NCI-H128 (cell line): ENCODE data around the gene GLIS1.

Experiments used
- DNase-seq: peaks from one replicate; lab custom pipeline; 2025; ENCODE audit not compliant: unreplicated experiment; lab: John Stamatoyannopoulos, UW

The GLIS1 gene

DNA sequence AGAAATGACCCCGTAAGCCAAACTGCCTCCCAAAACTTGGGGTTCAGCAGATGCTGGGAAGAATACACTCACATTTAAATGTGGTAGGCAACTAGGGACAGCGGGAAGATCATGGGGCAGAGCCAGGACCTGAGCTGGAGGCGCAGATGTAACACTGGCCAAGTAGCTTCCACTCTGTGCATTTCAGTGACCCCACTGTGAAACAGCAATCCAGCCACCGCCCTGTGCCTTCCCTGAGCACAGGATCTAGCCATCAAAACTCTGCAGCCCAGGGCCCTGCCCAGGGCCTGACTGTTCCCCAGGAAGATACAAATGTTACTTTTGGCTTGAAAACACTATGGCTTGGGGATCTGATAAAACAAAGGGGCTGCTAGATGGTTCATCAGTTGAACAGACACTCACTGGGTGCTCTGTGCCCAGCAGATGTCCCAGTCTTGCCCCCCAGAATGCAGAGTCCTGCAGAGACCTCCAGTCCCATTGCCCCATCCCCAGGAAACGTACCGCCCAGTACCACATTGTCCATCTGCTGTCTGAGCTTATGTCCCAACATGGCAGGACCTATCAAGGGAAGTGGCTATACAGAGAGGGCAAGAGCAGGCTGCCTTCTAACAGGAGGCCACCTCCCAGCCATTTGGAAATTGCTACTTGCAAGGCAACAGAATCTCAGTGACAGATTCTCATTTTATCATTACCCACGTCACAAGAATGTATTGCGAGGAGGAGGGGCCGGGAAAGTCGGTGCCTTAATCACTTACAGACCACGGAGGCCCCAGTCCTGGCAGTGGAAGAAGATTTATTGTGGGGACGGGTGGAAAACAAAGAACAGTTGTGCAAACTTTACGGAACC lies 155.7 kb downstream of the GLIS1 start:
- DNase-seq: no peak

DNA sequence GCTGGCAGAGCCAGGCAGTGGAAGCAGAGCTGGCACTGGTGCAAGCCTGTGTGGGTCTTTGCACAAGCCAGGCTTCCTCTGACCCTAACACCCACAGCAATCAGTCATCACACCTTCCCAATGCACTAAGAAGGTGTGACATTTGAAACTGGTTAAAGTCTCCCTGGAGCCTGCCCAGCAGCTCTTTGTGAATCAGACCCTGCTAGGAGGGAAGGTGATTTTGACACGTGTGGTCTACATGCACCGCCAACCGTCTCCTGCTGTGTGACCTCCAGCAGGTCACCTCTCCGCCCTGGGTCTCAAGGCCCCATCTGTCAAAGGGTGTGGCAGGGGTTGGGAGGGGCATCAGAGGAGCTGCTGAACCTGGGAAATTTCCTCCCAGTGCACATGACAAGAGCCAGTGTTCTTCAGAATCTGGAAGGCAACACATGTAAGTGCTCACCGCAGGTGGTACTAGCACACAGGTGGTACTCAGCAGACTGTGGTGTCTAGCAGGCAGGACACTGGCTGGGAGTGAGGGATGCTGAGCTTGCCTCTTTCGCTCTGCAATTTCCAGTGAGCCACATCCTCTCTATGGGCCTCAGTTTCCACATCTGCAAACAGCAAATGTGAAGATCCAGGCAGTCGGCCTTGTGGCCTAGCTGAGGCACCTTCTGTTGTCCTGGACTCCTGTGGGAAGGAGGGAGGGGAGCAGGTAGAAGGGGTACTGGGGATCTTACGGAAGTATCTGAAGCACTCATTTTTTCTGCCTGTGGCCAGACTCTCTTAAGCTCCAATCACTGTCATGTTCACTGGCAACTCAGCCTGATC lies 156.5 kb downstream of the GLIS1 start:
- no peak for DNase-seq

DNA sequence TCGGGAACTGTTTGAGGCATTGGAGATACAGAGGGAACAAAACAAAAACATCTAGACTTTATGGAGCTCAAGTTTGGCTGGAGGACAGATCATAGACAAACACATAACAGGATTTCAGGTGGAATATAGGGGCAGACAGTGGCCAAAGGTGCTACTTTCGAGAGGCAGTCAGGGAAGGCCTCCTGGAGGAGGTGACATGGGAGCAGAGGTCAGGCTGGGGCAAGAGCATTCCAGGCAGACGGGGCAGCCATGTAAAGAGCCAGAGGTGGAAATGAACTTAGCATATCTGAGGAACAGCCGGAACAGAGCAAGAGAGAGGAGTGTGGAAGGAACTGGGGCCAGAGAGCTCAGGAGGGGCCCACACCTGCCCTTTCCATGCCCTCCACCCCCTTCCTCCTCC lies 157.5 kb downstream of the GLIS1 start:
- DNase-seq: no peak

DNA sequence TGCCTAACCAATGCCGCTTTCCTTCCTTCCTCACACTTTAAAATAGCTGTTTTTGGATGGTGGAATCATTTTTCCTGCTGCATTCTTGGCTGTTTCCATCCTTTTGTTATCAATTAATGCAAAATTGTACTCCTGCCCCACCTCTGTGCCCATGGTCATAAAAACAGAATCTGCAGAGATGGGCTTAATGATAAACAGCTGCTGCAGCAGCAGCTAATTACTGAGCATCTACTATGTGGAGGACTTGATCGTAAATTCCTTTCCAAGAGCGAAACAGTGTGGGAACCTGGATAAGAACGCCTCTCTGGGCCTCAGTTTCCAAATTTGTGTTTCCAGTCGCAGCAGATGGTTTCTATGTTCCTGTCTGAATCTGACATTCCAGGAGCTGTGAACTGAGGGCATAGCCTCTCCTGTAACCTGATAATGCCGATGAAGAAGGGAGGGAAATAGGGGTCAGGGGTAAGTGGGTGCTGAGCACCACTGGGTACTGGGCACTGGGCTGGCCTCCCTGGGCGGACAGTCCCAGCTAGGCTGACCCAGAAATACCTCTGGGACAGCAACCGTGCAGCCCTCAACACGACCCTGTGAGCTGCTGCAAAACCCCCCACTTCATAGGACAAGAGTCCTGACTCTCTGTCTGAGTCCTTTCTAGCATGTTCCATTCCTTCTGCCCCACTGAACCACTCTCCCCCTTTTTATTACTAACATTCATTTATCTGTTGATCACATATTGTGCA lies 158.1 kb downstream of the GLIS1 start:
- DNase-seq: no peak

DNA sequence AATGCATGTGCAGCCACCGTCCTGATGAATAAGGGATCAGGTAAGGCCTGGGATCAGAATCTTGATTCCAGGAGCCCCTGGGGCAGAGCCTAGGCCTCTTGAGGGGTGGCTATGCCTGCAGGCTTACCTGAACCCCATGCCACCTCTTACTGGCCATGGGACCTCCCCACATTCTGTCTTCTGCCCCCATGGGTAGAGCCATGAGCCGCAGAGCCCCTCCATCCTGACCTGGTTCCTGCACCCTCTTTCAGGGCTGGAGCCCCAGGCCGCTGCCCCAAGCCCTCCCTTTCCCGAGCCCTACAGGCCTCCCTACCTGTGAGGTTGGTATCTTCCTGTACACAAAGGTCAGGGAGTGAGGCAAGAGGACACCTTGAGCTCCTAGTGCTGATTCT lies 159.0 kb downstream of the GLIS1 start:
- DNase-seq: no peak

DNA sequence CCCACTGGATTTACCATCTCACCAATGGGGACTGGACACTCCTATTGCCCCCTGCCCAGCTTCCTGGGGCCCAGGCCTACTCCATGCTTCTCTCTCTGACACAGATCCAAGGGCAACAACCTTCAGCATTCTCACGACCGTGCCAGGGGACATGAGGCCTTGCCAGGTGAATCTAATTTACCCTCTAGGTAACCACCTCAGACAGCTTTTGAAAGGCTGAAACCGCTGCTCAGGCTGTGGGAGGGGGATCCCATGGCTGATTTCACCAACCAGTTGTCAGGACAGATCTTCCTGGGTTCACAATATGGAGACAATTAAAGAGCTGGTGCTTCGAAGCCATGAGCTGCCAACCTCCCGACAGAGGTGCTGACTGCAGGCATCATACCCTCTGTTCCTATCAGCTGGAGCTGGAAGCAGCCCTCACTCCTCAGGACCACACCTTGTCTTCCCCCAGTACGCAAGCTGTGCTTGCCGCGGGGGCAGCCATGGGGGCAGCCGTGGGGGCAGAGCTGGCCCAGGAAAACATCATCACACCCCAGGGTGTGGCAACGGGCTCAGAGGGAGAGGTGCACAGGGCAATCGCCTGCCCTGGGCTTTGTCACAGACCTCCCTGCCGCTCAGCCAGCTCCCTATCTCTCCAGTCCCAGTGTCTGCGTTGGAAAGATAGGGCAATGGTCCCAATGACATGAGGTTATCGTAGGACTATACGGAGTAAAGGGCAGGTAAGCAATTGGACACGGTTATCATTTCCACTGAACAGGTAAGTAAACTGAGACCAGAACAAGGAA lies 159.5 kb downstream of the GLIS1 start:
- no peak for DNase-seq

DNA sequence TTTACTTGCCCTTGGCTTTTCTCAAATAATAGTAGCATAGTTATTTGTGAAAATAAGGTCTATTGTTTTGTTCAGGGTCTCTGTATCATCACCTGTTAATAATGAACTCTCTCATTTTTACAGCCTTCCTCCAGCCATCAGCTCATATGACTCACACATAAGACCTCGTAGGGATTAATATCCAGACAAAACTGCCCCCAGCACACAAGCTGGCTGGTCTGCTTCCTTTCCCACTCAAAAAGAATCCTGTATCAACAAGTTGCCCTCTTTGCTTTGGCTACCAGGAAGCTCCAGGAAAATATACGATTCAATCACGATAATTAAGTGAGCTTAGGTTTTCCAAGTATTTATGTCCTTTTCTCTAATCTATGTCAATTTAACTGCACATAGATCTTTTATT lies 160.6 kb downstream of the GLIS1 start:
- DNase-seq: no peak

DNA sequence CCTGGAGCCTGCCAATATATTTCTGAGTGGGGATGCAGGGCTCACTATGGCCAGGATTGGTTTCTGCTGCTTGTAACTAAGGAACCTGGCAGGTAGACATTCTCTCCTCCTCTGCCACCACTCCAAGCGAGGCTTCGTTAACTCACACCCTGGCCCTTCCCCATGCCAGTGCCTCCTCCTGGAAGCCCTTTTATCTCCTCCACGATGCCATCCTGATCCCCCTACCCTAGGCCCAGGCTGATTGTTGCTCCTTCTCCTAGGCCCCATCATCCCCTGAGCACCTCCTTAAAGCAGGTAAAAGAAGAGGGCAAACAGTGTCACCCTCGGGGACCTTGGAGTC lies 161.2 kb downstream of the GLIS1 start:
- DNase-seq: no peak

DNA sequence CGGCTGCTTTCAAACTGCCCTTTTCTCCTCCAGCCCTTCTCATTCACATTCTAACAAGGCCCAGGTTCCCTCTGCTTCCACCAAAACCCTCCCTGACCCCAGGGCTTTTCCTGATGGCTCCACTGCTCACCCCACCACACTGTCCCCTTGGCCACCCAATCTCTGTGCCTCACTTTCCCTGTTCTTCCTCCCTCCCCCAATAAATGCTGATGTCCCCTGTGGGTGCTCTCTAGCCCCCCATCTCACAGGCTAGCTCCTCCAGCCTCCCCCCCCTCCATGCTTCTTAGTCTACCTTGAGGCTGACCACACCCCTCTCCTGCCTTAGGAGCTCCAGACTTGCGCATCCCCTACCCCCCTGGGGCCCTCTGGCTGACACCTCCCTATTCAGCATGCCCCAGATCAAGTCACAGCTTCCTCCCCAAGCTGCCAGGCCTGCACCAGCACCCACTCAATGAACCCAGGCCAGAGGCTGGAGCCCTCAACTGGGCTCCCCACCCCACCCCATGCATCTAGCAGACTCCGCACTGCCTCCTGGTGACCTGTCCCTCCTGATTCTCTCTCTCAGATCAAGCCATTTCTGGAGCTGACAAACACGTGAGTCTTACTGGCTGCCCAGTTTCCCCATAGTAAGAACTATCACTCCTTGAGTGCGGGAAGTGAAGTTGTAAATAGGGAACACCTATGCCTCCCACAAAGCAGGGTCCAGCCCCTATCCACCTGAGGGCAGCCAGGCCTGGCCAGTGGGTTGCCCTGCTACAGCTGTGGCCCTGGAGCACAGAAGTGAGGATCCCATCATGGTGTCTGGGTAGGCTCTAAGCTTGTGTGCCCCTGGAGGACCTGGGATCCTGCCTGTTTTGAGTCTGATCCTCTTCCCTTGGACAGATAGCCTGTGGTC lies 161.9 kb downstream of the GLIS1 start:
- DNase-seq: no peak

DNA sequence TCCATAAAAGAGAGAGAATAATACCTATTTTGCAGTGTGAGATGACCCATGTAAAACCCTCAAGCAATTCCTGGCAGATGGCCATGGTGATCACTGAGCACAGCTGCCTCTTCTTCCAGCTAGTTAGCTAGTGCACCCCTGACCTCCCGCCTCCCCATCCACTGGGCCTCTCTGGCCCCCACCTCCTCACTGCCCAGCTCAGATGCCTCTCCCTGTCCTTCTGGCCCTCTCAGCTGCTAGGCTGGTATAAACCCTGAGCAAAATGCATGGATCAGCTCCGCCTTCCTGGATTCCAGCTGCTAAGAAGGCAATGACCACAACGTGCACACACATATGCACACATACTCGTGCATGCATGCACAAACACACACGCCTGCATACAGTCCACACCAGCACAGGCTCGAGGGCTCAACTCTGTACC lies 162.6 kb downstream of the GLIS1 start:
- DNase-seq: no peak

DNA sequence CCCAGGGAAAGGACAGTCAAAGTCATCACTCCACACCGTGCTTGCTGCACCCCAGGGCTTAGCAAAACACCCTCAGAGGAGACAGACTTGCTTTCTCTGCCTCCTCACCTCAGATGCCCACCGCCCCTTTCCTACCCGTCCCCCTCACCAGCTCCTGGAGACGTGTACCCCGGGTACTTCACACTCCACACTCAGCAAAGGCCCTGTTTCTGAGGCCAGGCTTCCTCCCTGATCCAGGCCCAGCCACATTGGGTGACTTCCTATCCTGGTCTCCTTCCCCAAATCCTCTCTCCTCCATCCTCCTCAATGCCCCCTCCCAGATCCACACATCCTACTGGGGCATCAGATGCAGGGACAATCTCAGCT lies 163.0 kb downstream of the GLIS1 start:
- DNase-seq: no peak

DNA sequence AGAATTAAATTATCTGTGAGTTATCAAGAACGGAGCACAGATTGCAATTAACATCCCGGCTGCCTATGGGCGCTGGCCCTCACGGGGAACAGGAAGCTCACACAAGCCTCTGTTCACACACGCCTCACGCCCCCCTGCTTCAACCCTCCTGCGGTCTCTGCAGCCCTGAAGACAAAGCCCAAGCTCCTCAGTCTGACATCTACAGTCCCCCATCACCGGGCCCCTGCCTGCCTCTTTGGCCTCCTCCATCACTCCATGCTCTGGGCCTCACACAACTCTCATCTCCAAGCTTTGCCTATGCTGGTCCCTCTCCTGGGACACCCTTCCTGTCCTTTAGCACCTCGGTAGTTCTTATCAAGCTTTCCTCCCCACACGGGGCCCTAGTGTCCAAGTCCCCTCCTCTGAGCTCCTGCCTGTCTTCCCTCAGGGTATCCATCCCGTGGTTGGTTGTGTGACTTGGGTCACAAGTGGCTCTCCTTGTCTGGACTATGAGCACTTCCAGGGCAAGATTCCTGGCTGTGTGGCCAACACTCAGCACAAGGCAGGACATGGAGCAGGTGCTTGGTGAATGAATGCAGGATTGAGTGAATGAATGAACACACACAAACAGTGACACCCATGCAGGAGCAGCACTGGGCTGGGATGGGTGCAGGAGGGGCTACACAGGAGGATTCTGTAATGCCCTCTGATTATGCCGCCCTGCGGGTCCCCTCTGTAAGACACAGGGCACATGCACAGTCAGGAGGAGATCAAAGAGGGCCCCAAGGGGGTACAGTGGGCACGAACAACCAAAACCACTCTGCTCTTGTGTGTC lies 163.6 kb downstream of the GLIS1 start:
- DNase-seq: no peak

DNA sequence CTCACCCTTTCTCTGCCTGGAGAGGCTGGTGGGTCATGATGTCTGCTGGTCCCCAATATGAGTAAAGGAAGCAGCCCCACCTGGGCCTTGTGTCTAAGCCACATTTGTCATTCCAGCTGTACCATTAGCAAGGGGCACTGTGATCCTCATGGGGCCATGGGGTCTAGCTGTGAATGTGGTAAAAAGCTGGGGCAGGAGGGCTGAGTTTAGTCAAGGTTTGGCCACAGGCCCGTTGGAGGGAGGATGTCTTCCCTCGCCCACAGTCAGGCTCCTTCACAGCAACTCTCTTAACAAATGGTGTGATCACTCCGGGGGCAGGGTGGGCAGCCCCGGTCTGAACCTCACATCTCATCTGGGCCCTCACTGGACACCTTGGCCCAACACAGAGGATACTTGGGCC lies 164.3 kb downstream of the GLIS1 start:
- DNase-seq: no peak

DNA sequence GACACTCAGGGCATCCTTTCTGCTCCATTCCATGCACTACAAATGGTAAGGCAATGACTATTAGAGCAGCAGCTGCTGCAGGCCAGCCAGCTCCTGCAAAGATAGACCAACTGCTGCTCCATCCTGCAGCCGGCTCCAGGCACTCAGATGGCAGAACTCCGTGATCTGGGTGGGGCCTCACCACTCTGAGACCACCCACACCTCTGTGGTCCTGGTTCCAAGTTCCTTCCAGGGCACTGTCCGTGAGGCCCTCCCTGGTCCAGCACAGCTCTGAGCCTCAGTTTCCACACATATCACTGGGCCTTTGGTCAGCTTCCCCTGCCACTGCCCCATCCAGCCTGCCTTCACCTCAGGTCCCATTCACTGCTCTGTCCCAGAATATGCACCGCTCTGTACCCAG lies 165.0 kb downstream of the GLIS1 start:
- DNase-seq: no peak

DNA sequence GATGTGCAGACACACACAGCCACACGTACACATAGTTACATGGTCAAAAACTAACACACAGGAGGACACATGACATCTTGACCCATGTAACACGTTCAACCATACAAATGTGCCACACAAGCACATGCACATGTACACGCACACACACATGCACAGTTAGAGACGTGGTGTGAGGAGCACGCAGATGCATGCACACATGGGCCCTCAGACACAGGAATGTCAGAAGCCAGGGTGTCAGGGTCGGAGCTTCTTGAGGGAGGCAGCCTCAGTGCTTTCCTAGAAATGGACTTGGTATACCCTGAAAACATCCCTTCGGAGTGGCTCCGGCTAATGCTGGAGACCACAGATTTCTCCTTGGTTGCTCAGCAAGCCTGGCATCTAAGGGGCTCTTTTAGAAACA lies 165.4 kb downstream of the GLIS1 start:
- DNase-seq: no peak

DNA sequence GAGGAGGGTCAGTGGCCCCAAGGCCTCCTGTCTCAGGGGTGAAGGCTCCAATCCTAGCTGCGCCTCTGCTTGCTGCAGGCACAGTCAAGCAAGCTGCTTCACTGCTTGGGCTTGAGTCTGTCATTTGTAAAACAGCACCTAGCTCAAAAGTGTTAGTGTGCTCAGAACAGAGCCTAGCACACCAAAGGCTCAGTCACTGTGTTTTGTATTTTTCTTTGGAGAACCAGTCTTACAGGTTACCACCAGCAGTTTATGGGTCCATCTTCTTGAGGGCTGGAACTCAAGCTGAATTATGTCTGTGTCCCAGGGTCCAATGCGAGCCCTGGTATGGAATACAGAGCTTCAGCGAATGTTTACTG lies 166.2 kb downstream of the GLIS1 start:
- no peak for DNase-seq

DNA sequence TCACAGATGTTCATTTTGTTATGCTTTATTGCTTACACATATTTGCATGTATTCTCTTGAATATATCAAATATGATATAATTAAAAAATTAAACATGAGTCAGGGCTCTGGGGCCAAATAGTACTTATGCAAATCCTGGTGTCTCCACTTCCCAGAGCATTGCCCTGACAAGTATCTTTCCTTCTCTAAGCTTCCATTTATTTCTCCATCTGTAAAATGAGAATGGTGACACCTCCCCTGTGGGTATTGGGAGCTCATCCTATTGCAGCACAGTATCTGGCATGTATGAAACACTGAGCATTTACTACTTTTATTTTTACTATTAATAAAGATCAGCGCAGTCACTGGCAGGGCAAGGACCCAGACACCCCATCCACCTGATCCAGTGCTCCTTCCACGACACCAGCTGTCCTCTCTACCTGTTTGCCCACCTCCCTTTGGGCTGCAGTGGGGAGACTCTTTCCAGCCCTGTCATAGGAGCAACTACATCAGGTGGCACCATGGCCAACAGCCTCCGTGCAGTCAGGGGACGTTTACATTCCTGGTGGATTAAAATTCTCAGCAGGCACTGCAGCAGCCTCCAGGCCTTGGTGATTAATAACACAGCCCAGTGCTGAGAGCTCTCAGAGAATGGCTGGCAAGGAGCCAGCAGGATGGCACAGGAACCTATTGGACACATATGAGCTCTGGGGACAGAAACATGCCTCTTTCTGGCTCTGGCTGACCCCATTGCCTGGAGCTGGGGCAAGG lies 166.7 kb downstream of the GLIS1 start:
- DNase-seq: peak; percentile 70

DNA sequence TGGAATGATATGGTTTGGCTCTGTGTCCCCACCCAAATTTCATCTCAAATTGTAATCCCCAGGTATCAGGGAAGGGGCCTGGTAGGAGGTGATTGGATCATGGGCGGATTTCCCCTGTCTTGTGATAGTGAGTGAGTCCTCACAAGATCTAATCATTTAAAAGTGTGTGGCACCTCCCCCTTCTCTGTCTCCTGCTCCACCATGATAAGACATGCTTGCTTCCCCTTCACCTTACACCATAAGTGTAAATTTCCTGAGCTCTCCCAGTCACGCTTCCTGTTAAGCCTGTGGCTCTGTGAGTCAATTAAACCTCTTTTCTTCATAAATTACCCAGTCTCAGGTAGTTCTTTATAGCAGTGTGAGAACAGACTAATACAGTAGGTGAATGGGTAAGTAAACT lies 170.4 kb downstream of the GLIS1 start:
- DNase-seq: no peak

DNA sequence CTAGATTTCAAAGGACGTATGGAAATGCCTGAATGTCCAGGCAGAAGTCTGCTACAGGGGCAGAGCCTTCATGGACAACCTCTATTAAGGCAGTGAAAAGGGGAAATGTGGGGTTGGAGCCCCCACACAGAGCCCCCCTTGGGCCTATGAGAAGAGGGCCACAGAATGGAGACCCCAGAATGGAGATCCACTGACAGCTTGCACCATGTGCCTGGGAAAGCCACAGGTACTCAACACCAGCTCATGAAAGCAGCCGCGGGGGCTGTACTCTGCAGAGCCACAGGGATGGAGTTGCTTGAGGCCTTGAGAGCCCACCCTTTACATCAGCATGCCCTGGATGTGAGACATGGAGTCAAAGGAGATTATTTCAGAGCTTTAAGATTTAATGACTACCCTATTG lies 171.1 kb downstream of the GLIS1 start:
- no peak for DNase-seq
